HG03025 (cell line): Measurements from ENCODE around the gene PPDPF.

ENCODE experiments used
- ATAC-seq: cut with Tn5 transposase; IDR thresholded peaks from one replicate; pipeline ENCODE4 v1.9.1; 2021; ENCODE audit warnings: mild to moderate bottlenecking, moderate library complexity; ENCODE audit not compliant: unreplicated experiment, low FRiP score

PPDPF gene

GRCh38 chr20:63519668-63520503, 679 bp upstream of the PPDPF start:
- ATAC-seq, result peak; percentile 38

- peak; percentile 24 for ATAC-seq
Observed at GRCh38 chr20:63520934-63521601, 503 bp downstream of the PPDPF start.

- ATAC-seq, result no peak
Observed at GRCh38 chr20:63521602-63522001, 1.0 kb downstream of the PPDPF start.

GRCh38 chr20:63522091-63522868, 1.7 kb downstream of the PPDPF start:
- no peak for ATAC-seq

- no peak for ATAC-seq
Observed at GRCh38 chr20:63522981-63523611, 2.5 kb downstream of the PPDPF start.

- no peak for ATAC-seq
Observed at GRCh38 chr20:63525185-63525584, 4.6 kb downstream of the PPDPF start.

- ATAC-seq, result no peak
Observed at GRCh38 chr20:63525971-63526370, 5.4 kb downstream of the PPDPF start.

- no peak for ATAC-seq
Observed at GRCh38 chr20:63527184-63527583, 6.6 kb downstream of the PPDPF start.

- ATAC-seq, result no peak
Observed at GRCh38 chr20:63529180-63529860, 8.8 kb downstream of the PPDPF start.

- ATAC-seq, result no peak
Observed at GRCh38 chr20:63529861-63530787, 9.6 kb downstream of the PPDPF start.

- no peak for ATAC-seq
Observed at GRCh38 chr20:63530788-63531160, 10.2 kb downstream of the PPDPF start.

GRCh38 chr20:63531686-63532448, 11.3 kb downstream of the PPDPF start:
- no peak for ATAC-seq

GRCh38 chr20:63532449-63532971, 11.9 kb downstream of the PPDPF start:
- ATAC-seq, result no peak

GRCh38 chr20:63533388-63533787, 12.8 kb downstream of the PPDPF start:
- ATAC-seq, result no peak

- ATAC-seq, result no peak
Observed at GRCh38 chr20:63533871-63534393, 13.4 kb downstream of the PPDPF start.

GRCh38 chr20:63534427-63534830, 13.9 kb downstream of the PPDPF start:
- no peak for ATAC-seq

GRCh38 chr20:63534831-63535651, 14.5 kb downstream of the PPDPF start:
- ATAC-seq, result no peak
